ENCODE measurements around the gene SHC4.

The SHC4 gene

GRCh38 chr15:48845123-48845522 is 118.6 kb downstream of the SHC4 start:
- DNase-seq (ENCODE audit: low spot score) = no peak

- DNase-seq (ENCODE audit: low spot score) = no peak
These were observed 121.2 kb downstream of the SHC4 start for GRCh38 chr15:48842501-48842900.

- no peak for DNase-seq (ENCODE audit: low spot score)
These were observed 129.0 kb downstream of the SHC4 start for GRCh38 chr15:48834756-48835155.

- no peak for DNase-seq (ENCODE audit: low spot score)
These were observed 130.0 kb downstream of the SHC4 start for GRCh38 chr15:48833526-48834239.

GRCh38 chr15:48832648-48833047 is 131.1 kb downstream of the SHC4 start:
- DNase-seq (ENCODE audit: low spot score) = no peak

GRCh38 chr15:48828906-48829305 is 134.8 kb downstream of the SHC4 start:
- no peak for DNase-seq (ENCODE audit: low spot score)

GRCh38 chr15:48828471-48828870 is 135.2 kb downstream of the SHC4 start:
- no peak for DNase-seq (ENCODE audit: low spot score)

GRCh38 chr15:48825075-48825474 is 138.6 kb downstream of the SHC4 start:
- DNase-seq (ENCODE audit: low spot score) = no peak

GRCh38 chr15:48823706-48824105 is 140.0 kb downstream of the SHC4 start:
- no peak for DNase-seq (ENCODE audit: low spot score)

- DNase-seq (ENCODE audit: low spot score) = no peak
These were observed 140.5 kb downstream of the SHC4 start for GRCh38 chr15:48823237-48823636.

- DNase-seq (ENCODE audit: low spot score) = no peak
These were observed 149.4 kb downstream of the SHC4 start for GRCh38 chr15:48814286-48814685.

- DNase-seq (ENCODE audit: low spot score) = peak; percentile 1
These were observed 152.3 kb downstream of the SHC4 start for GRCh38 chr15:48811325-48811958.

GRCh38 chr15:48810414-48811324 is 153.1 kb downstream of the SHC4 start, which contains the start of gene CEP152:
CEP152 (minus strand) TSS chr15:48811069; CDS start chr15:48805649, 5,420 bp downstream.
- DNase-seq (ENCODE audit: low spot score) = peak; percentile 93

- DNase-seq (ENCODE audit: low spot score) = peak; percentile 4
These were observed 157.6 kb downstream of the SHC4 start for GRCh38 chr15:48806151-48806550.

GRCh38 chr15:48805591-48805990 is 158.1 kb downstream of the SHC4 start:
- no peak for DNase-seq (ENCODE audit: low spot score)

- DNase-seq (ENCODE audit: low spot score) = no peak
These were observed 159.8 kb downstream of the SHC4 start for GRCh38 chr15:48803877-48804276.

GRCh38 chr15:48802867-48803266 is 160.9 kb downstream of the SHC4 start:
- no peak for DNase-seq (ENCODE audit: low spot score)

- DNase-seq (ENCODE audit: low spot score) = no peak
These were observed 161.5 kb downstream of the SHC4 start for GRCh38 chr15:48802257-48802656.

- DNase-seq (ENCODE audit: low spot score) = peak; percentile 7
These were observed 162.8 kb downstream of the SHC4 start for GRCh38 chr15:48800811-48801455.

GRCh38 chr15:48800245-48800644 is 163.5 kb downstream of the SHC4 start:
- no peak for DNase-seq (ENCODE audit: low spot score)

GRCh38 chr15:48798319-48798718 is 165.4 kb downstream of the SHC4 start:
- no peak for DNase-seq (ENCODE audit: low spot score)

GRCh38 chr15:48796930-48797329 is 166.8 kb downstream of the SHC4 start:
- DNase-seq (ENCODE audit: low spot score) = no peak
